Measurements from ENCODE around the gene SPP1. TPM values are rescaled to one million over a fixed set of nuclear protein-coding genes. Genes with fewer than 3 reads are reported as not detected.

SPP1 gene
- polyA plus RNA-seq, 1 of the 3 experiments (the other 2 are of a cell fraction) = 0.82 TPM

DNA sequence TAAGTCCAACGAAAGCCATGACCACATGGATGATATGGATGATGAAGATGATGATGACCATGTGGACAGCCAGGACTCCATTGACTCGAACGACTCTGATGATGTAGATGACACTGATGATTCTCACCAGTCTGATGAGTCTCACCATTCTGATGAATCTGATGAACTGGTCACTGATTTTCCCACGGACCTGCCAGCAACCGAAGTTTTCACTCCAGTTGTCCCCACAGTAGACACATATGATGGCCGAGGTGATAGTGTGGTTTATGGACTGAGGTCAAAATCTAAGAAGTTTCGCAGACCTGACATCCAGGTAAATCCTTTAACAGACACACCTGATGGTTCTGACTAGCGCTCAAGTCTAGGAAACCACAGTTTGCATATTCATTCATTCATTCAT, 6.0 kb downstream of the SPP1 start:
- Histone ChIP-seq H2AFZ (ENCODE audit: low read depth) (no peak overlapping the region), H3K27me3 (ENCODE audit: insufficient read depth) (no peaks in the 10 kb centered on the region), H3F3A (replicated peaks; ENCODE audit: insufficient read depth) (no peaks in the 10 kb centered on the region), H3K9me3 (no peaks in the 10 kb centered on the region), H3K4me1 (ENCODE audit: control insufficient read depth in 1 of 2, insufficient read depth in 2 of 2, low read depth in 1 of 2, low read length in 1 of 2) (no peaks in the 10 kb centered on the region; a peak in 1 of 4 replicates), H3K79me2 (ENCODE audit: insufficient read depth) (no peaks in the 10 kb centered on the region), H3K4me3 (ENCODE audit: low read depth in 2 of 2, low read length in 1 of 2) (no peak overlapping the region), H3K9me2 (no peaks in the 10 kb centered on the region), H3K9ac (no peak overlapping the region), H4K20me1 (ENCODE audit: insufficient read depth) (no peaks in the 10 kb centered on the region), H3K4me2 (no peak overlapping the region), H3K36me3 (replicated peaks in 1 of 2; ENCODE audit: control insufficient read depth in 1 of 2, insufficient read depth in 2 of 2, low read length in 1 of 2) (no peaks in the 10 kb centered on the region), H3K27ac (ENCODE audit: low read depth in 2 of 2, low read length in 1 of 2) (no peak overlapping the region)
- no peak for DNase-seq
- POLR2A ChIA-PET = no interaction called here
- TF ChIP-seq FOXM1 (IDR thresholded peaks at IDR 0.05; ENCODE audit: low read depth) (no peak), FOSL2 (IDR thresholded peaks at IDR 0.05; ENCODE audit: borderline replicate concordance, low read depth) (no peak), YY1 (IDR thresholded peaks at IDR 0.05; ENCODE audit: low read depth) (no peak), RFX5 (IDR thresholded peaks at IDR 0.05; ENCODE audit: low read length) (no peak), FOXJ3 (CRISPR knock-in tag; IDR thresholded peaks at IDR 0.05) (no peak), EZH2phosphoT487 (IDR thresholded peaks at IDR 0.05; ENCODE audit: borderline replicate concordance, low read depth) (no peak), TEAD4 (IDR thresholded peaks at IDR 0.05; ENCODE audit: borderline replicate concordance, insufficient read depth) (no peak), POLR2AphosphoS5 (IDR thresholded peaks at IDR 0.05; ENCODE audit: low read depth, low read length) (no peak), SIN3A (IDR thresholded peaks at IDR 0.05; ENCODE audit: borderline replicate concordance, low read depth, low read length) (no peak), MEF2A (IDR thresholded peaks at IDR 0.05; ENCODE audit: borderline replicate concordance, low read depth) (no peak)
- TF ChIP-seq, protein P1, sequence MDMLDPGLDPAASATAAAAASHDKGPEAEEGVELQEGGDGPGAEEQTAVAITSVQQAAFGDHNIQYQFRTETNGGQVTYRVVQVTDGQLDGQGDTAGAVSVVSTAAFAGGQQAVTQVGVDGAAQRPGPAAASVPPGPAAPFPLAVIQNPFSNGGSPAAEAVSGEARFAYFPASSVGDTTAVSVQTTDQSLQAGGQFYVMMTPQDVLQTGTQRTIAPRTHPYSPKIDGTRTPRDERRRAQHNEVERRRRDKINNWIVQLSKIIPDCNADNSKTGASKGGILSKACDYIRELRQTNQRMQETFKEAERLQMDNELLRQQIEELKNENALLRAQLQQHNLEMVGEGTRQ (IDR thresholded peaks at IDR 0.05; ENCODE audit: borderline replicate concordance, low read depth, low read length) = no peak
- TF ChIP-seq, protein P2, sequence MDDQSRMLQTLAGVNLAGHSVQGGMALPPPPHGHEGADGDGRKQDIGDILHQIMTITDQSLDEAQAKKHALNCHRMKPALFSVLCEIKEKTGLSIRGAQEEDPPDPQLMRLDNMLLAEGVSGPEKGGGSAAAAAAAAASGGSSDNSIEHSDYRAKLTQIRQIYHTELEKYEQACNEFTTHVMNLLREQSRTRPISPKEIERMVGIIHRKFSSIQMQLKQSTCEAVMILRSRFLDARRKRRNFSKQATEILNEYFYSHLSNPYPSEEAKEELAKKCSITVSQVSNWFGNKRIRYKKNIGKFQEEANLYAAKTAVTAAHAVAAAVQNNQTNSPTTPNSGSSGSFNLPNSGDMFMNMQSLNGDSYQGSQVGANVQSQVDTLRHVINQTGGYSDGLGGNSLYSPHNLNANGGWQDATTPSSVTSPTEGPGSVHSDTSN (IDR thresholded peaks at IDR 0.05) = no peak
- TF ChIP-seq, protein P3, sequence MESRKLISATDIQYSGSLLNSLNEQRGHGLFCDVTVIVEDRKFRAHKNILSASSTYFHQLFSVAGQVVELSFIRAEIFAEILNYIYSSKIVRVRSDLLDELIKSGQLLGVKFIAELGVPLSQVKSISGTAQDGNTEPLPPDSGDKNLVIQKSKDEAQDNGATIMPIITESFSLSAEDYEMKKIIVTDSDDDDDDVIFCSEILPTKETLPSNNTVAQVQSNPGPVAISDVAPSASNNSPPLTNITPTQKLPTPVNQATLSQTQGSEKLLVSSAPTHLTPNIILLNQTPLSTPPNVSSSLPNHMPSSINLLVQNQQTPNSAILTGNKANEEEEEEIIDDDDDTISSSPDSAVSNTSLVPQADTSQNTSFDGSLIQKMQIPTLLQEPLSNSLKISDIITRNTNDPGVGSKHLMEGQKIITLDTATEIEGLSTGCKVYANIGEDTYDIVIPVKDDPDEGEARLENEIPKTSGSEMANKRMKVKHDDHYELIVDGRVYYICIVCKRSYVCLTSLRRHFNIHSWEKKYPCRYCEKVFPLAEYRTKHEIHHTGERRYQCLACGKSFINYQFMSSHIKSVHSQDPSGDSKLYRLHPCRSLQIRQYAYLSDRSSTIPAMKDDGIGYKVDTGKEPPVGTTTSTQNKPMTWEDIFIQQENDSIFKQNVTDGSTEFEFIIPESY (IDR thresholded peaks at IDR 0.05; ENCODE audit: borderline replicate concordance, low read depth) = no peak
- CTCF ChIA-PET = interaction anchor here (12.0 kb wide), 1 partner anchor 130 kb away, joined by 182 read pairs; no protein-coding TSS in a partner anchor
- WGBS (ENCODE audit: low lambda C conversion rate) = 87% methylated on average over 8 of the region's 8 CpGs

DNA sequence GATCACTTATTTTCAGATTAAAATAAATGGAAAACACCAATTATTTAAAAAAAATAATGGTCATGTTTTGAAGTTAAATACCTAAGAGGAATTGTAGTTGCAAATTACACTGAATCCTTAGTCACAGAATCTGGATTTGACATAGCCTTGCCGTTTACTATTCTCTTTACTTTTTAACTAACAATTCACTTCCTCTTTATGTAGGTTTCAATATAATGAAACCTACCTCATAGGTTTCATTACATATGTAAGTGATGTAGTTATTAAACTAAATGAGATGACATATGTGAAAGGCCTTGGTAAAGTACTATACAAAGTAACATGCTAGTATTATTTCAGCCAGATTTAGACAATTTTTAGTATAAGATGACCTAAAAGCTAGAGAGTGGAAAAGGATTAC, 6.5 kb downstream of the SPP1 start:
- Histone ChIP-seq H3K9me3 (no peaks in the 10 kb centered on the region), H3K27me3 (ENCODE audit: insufficient read depth) (no peaks in the 10 kb centered on the region), H3F3A (replicated peaks; ENCODE audit: insufficient read depth) (no peaks in the 10 kb centered on the region), H3K9me2 (no peaks in the 10 kb centered on the region), H2AFZ (ENCODE audit: low read depth) (no peak overlapping the region), H3K9ac (no peak overlapping the region), H3K79me2 (ENCODE audit: insufficient read depth) (no peaks in the 10 kb centered on the region), H3K4me3 (ENCODE audit: low read depth in 2 of 2, low read length in 1 of 2) (no peak overlapping the region), H3K27ac (ENCODE audit: low read depth in 2 of 2, low read length in 1 of 2) (no peak overlapping the region), H3K4me1 (ENCODE audit: control insufficient read depth in 1 of 2, insufficient read depth in 2 of 2, low read depth in 1 of 2, low read length in 1 of 2) (no peaks in the 10 kb centered on the region; a peak in 1 of 4 replicates), H3K36me3 (replicated peaks in 1 of 2; ENCODE audit: control insufficient read depth in 1 of 2, insufficient read depth in 2 of 2, low read length in 1 of 2) (no peaks in the 10 kb centered on the region), H4K20me1 (ENCODE audit: insufficient read depth) (no peaks in the 10 kb centered on the region), H3K4me2 (no peak overlapping the region)
- ChIA-PET POLR2A (no interaction called here), CTCF (no interaction called here)
- DNase-seq = no peak
- WGBS (ENCODE audit: low lambda C conversion rate) = 79% methylated on average over 1 of the region's 1 CpG
- TF ChIP-seq NRF1 (IDR thresholded peaks at IDR 0.05; ENCODE audit: low read depth, low read length) = no peak
- no peak for TF ChIP-seq SIN3A (IDR thresholded peaks at IDR 0.05; ENCODE audit: borderline replicate concordance, low read depth, low read length)
- TF ChIP-seq, protein P1 (IDR thresholded peaks at IDR 0.05; ENCODE audit: borderline replicate concordance, low read depth, low read length) = no peak
- no peak for TF ChIP-seq RCOR1 (IDR thresholded peaks at IDR 0.05; ENCODE audit: low read length)
- no peak for TF ChIP-seq ELF1 (IDR thresholded peaks at IDR 0.05)
- no peak for TF ChIP-seq CHD2 (IDR thresholded peaks at IDR 0.05; ENCODE audit: low read length, partially characterized antibody)
- TF ChIP-seq POLR2AphosphoS5 (IDR thresholded peaks at IDR 0.05; ENCODE audit: low read depth, low read length) = no peak
- TF ChIP-seq MXI1 (IDR thresholded peaks at IDR 0.05; ENCODE audit: low read depth, low read length) = no peak
- no peak for TF ChIP-seq GATA2 (CRISPR knock-in tag; IDR thresholded peaks at IDR 0.05)
- no peak for TF ChIP-seq NFIC (IDR thresholded peaks at IDR 0.05; ENCODE audit: borderline replicate concordance)
- no peak for TF ChIP-seq TCF12 (IDR thresholded peaks at IDR 0.05)
- no peak for TF ChIP-seq RAD21 (IDR thresholded peaks at IDR 0.05; ENCODE audit: low read length)
- TF ChIP-seq TAF1 (IDR thresholded peaks at IDR 0.05; ENCODE audit: borderline replicate concordance, low read depth, low read length) = no peak
- TF ChIP-seq, protein P4, sequence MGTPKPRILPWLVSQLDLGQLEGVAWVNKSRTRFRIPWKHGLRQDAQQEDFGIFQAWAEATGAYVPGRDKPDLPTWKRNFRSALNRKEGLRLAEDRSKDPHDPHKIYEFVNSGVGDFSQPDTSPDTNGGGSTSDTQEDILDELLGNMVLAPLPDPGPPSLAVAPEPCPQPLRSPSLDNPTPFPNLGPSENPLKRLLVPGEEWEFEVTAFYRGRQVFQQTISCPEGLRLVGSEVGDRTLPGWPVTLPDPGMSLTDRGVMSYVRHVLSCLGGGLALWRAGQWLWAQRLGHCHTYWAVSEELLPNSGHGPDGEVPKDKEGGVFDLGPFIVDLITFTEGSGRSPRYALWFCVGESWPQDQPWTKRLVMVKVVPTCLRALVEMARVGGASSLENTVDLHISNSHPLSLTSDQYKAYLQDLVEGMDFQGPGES (IDR thresholded peaks at IDR 0.05; ENCODE audit: low read depth, low read length) = no peak
- no peak for TF ChIP-seq EZH2phosphoT487 (IDR thresholded peaks at IDR 0.05; ENCODE audit: borderline replicate concordance, low read depth)
- TF ChIP-seq FOXJ3 (CRISPR knock-in tag; IDR thresholded peaks at IDR 0.05) = no peak

Data from SK-N-SH (cell line).